HG03135 (cell line): ENCODE results near the gene TRPC5OS.

Experiments used
- ATAC-seq: cut with Tn5 transposase; IDR thresholded peaks from one replicate; pipeline ENCODE4 v1.9.1; 2021; ENCODE audit warnings: mild to moderate bottlenecking, moderate library complexity; ENCODE audit not compliant: unreplicated experiment

Gene TRPC5OS

DNA sequence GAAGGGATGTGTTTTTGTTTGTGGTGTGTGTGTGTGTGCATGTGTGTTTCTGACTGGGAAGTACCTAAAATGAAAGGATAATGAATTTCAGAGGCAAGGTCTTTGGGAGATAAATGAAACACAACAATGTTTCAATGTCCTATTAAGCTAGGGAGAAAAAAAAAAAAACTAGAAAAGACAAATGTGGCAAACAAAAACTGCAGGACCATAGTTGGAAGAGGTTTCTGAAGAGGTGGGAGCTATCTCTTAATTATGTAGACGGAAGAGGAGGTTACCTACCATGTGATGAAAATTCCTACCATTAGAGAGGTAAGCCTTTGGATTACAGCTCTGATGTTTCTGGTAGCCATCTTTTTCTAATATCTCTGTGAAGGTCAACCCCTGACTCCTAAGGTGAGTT is at the start of gene TRPC5OS:
TSS of gene TRPC5OS (plus strand) at position 301 of the 400 bp plus-strand sequence. CDS start 25,669 bp downstream, outside the sequence.
- ATAC-seq = no peak

DNA sequence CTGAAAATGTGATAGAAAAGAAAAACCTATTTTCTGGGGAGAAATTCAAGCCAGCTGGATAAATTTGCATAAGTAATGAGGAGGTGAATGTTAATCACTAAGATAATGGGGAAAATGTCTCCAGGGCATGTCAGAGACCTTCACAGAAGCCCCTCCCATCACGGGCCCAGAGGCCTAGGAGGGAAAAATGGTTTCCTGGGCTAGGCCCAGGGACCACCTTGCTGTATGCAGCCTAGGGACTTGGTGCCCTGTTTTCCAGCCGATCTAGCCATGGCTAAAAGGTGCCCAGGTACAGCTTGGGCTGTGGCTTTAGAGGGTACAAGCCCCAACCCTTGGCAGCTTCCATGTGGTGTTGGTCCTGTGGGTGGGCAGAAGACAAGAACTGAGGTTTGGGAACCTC is 46.6 kb upstream of the TRPC5OS start:
- ATAC-seq = no peak

DNA sequence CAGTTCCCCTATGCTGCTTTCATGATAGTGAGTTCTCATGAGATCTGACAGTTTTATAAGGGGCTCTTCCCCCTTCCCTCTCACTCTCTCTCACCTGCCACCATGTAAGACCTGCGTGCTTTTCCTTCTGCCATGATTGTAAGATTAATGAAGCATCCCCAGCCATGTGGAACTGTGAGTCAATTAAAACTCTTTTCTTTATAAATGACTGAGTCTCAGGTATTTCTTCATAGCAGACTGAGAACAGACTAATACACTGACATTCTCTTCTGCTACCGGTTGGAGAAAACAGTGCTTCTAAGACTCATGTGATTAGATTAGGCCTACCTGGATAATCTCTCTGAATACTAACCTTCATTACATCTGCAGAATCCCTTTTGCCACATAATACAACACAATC is 45.4 kb upstream of the TRPC5OS start:
- ATAC-seq = no peak

DNA sequence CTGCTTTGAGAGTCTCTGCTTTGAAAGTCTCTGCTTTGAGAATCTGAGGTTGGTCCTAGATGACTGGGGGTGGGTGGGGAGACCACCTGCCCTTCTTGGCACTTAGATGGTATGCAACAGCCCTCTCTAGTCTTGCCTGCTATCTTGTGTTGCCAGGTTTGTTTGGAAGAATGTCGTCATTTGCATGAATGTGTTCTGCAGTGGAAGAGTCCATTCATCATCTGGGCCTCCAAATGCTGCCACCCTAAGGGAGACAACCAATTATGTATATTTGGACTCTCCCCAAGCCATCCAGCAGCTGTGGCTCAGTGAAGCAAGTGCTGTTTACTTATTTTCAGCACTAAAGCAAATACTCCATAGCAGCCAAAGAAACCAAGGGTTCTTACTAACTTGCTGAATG is 44.6 kb upstream of the TRPC5OS start:
- no peak for ATAC-seq

DNA sequence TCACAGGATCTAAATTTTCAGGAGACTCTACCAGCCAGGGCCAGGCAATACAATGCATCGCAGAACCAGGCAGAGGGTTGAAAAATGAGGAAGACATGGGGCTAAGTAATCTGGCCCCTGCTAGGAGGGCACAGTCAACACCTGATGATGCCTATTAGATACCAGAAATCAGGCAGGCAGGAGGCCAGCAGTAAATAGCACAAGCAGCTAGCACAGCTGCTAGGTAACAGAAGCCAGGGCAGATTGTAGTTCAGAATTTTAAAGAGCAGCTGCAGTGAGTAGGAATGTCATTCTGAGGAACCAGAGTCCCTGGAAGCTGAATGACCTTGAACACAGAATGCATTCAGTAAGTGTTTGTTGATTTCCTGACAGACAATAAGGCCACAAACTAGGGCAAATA is 38.8 kb upstream of the TRPC5OS start:
- no peak for ATAC-seq

DNA sequence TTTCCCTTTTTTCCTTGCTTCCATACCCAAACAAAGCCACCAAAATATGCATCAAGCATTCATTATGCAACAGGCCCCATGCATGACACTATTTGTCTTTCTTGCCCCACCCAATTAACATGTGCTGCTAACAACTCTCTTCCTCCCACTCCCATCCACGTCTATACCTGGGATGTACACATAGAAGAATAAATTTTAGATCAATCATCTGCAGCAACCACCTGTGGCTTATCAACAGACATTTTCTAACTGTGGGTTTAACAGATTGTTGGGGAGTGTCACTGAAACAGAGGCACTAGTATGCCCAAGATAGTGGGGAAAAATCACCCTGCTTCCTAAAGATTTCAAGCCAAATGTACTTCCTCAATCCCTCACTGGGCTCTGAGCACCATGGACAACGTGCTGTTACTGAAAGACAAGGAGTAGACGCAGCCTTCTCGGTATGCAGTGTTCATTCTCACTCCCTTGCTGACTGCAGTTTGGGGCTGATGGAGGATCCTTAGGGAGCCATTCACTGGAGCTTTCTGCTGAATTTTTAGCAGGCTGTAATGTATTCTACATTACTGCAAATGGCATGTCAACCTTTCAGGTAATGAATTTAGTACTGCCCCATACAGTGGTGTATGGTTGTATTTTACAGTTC is 28.4 kb upstream of the TRPC5OS start:
- ATAC-seq = no peak

DNA sequence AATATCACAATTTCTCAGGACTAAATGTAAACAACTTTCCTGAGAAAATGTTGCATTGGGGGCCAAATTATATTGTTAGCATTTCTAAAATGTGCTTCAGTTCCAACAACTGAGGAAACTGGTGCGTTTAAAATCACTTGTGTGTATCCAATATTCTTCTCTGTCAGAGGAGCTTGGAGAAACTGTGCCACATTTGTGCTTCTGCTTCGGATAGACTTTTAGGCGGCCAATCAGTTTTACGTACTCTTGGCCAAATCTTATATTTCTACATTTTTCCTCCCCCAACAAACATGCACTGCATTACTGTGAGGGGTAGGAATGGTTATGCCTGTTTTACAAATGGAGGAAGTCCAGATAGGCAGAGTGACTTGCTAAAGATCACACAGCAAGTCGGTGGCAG is 27.4 kb upstream of the TRPC5OS start:
- no peak for ATAC-seq

DNA sequence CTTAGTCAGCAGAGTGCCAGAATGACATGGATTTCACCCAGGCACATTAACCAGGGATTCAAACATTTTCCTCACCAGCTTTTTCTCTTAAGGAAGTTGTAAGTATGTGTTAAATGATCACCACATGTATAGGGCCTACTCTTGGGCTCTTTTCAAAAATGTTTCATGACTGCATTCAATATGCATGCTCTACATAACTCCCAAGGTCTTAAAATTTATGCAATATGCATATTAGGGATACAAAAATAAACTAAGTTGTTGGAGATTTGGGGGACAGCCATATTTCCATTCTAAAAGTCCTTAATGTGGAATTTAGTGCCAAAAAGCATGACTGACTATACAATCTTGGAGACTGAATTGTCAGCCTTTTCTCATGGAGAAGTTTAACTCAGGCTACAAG is 25.0 kb upstream of the TRPC5OS start:
- ATAC-seq = no peak

DNA sequence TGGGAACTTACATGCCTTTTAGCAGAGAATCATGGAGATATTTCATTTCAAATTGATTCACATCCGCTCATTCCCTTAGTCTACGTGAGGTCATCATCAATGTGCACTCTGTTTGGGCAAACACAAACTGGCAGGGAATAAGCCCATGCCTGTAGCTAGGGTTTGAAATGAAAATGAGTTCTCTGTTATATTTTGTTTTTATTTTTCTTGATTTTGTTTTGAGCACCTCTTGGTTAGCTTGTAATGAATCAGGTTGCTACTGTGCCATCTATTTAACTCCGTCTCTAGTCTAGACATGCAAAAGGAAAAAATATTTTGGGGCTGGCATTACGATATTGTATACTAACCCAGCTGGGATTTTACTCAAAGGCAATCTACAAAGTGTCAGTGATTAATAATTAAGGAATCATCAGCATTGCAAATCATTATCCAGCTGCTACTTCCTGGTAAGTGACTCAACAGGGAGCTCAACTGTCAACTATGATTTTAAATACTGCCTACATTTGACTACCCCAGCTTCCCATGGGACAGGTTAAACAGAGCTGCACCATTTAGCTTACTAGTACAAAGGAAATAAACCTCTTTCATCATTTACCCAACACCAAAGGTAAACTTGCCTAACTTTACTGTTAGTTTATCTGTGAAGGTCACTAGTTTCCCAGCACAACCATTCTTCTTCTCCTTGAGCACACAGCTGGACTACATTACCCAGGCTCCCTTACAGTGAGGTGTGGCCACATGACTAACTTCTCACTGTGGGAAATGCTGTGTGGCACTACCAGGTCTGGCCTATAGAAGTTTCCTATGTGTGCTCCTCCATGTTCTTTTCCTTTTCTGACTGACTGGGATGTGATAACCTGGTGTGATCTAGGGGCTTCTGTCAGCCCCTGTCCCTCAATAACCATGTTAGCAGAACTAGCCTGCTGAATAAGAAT is 21.2 kb upstream of the TRPC5OS start:
- no peak for ATAC-seq

DNA sequence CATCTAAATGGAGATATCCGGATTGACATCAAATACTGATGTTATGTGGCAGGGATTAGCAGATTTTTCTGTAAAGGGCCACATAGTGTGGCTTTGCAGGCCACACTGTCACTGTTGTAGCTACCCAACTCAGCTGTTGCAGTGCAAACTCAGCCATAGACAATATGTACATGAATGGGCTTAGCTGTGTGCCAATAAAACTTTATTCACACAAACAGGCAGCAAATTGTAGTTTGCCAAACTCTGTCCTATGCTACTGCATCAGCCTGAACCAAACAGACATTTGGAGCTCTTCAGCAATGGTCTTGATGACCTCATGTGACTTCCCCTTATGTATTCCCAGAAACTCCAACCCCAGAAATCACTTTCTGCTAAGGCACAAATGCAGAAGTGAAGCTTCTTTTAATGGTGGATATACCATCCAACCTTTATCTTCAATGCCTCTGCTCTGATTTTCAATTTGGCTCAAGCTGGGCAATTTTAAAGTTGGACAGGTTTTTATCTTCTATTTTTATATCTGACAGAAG is 18.4 kb upstream of the TRPC5OS start:
- no peak for ATAC-seq

DNA sequence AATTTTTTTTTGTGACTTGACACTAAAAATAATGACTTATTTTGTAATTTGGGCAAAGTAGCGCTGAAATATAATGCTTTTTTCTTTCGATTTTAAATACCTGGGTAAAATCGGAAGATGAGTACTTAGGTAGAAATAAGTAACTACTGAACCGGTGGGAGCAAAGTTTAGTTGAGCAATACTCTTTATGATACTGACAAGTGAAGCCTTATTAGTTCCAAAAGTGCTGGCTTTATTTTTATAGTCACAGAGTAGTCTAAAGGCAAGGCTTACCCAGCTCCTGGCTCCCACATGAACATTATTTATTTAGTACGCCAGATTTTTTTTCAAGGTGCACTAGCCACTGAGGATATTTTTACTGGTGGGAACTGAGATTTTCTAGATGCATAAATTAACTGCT is 14.4 kb upstream of the TRPC5OS start:
- no peak for ATAC-seq

DNA sequence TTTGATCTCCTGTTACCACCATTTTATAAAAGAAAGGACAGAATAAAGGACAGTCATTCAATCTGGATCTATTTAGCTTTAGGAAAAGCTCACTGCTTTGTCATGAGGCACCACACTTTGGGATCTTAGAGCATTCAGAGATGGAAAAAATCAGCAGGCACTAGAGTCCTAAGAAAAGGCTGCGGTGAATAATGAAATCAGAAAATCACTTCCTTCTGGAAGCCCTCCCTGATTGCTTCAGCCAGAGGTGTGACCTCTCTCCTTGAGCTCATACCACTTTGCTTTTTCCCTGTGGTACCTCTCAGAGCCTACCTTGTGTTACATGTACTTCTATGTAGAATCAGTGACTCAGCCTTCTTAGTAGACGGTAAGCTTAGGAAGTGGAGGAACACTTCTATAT is 8.7 kb upstream of the TRPC5OS start:
- ATAC-seq = no peak

DNA sequence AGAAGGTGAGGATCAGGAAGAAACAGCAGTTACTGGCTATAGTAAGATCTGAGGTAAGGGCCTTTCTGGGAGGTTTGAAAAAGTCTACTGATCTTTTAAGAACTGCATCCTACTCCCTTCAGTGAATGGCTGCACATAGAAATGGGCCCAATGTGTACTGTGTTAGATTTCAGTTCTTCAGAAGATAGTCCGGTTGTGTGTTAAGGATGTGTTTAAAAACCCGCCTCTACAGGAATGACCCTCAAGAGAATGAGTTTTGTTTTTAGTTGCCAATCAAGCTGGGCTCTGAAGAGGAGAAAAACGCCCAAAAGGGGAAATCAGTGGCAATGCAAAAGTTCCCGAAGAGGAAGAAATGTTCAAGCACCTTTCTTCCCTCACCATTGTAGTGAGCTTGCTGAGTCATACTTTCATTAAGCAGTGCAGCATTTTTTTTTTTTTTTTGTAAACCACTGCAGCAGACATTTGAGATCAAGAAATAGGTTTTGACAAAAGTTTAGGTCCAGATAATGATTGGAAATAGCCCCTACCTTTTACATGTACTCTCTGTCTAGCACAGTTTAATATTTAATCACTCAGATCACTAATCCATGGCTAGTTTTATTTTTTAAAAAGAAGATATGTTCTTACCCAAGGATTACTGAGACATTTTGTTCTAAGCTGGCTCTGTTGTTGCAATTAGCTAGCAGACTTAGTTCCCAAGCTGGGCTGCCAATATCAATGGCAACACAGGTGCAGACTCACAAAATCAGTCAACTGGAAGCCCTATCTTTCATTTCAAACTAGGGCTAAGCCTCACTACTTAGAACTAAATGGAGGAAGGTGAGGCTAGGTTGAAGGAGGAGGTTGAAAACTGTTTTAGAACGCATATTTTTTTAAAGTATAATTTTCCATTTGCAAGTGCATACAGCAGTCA is 7.0 kb upstream of the TRPC5OS start:
- ATAC-seq = peak; percentile 9

DNA sequence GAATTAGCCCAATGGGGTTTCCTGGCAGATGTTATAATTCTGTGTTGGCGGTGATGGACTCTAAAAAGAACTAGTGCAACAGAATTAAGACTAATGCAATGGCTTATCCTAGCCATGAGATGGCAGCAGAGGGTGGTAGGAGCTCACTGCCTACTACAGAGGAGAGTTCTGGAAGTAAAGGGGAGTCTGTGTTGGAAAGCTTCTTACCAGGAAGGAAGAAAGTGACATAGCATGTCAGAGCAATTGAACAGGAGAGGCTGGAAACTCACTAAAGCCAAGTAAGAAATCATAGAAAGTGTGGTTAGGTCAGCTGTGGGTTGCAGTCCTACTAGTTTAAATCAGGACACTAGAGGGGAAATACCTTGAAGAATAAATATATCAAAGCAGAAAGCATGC is 6.3 kb upstream of the TRPC5OS start:
- peak; percentile 76 for ATAC-seq

DNA sequence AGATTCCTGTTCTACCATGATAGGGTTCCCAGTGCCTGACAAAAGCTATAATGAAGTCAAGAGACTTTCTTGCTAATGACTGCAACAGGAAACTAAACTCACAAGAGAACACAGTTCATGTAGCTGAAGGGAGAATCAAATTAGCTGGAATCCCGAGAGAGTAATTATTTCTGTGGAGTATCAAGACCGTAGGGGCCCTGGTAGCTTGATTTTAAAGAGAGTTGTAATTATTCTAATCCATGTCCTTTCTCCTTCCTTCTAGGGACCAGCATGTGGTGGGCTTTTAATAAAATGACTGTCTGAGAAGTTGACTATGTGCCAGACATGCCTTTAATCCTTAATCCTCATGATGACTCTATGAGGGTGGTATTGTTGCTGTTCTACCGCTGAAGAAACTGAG is 1.7 kb upstream of the TRPC5OS start:
- no peak for ATAC-seq

DNA sequence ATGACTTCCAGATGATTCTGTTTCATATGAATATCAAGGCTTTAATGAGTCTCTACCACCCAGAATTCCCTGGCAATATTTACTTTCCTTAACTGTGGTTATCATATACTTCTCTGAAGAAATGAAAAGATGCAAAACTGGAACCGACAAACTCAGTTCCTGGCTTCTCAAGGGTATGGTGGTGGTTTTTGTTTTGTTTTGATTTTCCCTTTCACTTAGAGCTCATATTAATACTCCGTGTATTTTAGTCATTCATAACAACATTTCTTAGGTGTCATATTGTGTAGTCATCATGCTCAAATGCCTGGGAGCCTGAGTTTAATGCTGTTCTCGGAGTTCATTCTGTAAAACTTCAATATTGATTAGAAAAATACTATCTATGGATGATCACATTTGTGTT is 665 bp downstream of the TRPC5OS start:
- no peak for ATAC-seq

DNA sequence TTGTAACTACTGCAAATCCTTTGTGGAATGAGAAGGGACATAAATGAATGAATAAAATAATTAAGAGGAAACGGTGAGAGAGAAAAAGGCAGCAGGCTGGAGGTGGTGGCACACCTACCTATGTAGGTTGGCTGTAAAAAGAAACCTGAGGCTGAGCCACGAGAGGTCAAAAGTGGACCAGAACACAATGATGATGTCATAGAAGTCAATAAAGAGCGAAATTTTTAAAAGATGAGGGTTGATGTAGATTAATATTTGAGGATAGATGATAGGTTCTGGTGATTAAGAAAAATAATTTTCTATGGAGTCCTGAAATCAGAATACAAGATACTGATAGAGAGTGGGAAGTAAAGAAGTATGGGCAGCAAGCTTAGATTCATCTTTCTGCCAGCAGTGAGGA is 1.7 kb downstream of the TRPC5OS start:
- no peak for ATAC-seq

DNA sequence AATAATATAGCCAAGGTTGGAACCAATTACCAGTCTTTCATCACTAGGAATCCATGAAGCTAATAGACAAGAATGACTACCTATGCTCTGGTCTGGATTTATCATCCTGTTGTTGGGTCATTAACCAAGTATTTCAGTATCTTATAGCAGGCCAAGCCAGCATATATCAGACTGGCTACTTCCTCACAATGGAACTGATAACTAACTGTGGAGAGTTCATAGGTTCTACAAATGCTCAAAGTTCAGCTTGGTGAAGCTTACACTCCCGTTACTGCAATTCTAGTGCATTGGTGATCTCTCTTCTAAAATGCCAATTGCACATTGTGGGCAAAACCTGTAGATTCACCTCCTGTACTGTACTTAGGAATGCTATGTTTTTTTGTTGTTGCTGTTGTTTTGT is 4.8 kb downstream of the TRPC5OS start:
- ATAC-seq = no peak

DNA sequence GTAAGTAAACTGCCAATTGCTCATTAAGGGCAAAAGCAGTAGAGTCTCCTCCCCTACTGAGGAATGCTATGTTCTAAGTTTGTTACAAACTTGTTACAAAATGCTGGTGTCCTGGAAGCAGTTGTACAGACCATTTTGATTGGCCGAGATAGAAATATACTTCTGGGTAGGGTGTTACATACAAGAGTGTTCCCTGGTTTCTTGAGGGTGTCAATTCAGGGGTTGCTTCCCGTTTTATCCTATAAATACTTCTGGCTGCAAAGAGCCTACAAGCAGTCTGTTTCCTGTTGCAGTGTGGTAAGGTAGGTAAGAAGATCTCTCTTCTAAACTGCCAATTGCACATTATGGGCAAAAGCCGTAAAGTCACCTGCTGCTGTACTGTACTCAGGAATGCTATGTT is 5.7 kb downstream of the TRPC5OS start:
- ATAC-seq = no peak

DNA sequence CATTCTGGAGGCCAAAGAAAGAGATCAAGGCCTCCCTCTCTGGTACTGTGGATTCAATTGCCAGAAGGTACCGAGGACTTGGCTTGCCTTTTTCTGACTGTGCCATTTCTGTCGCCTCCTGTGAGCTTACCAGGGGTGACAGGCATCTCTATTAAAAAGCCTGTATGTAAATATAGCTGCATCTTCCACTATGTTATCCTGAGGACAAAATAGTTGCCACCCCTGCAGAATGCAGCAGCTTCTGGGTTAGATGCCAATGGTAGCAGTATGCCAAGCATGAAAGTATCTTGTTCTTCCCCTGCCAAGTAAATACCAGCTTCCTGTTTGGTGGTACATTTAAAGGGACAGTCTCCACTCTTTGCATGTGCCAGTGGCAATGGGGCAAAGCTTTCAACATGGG is 10.7 kb downstream of the TRPC5OS start:
- no peak for ATAC-seq

DNA sequence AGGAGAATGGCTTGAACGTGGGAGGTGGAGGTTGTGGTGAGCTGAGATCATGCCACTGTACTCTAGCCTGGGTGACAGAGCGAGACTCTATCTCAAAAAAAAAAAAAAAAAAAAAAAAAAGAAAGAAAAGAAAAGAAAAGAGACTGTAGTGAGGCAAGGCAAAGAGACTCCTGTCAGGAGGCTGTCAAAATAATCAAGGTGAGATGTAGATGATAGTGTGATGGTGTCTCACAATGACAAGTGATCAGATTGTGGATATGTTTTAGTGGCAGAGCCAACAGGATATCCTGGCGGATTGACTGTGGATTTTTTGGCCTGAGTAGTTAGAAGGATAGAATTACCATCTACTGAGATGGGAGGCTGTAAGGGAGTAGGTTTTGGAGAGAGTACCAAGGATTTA is 12.6 kb downstream of the TRPC5OS start:
- no peak for ATAC-seq
